HG03558 (cell line): Measurements from ENCODE around the gene TRAPPC2B.
"Not testable (repeated sequence)": the region's sequence is repeated elsewhere in the genome, so short reads cannot be mapped to it uniquely, and the experiment has no call there.

Source experiments
- ATAC-seq: cut with Tn5 transposase; IDR thresholded peaks from one replicate; pipeline ENCODE4 v1.9.1; 2021; ENCODE audit warnings: moderate number of reproducible peaks; ENCODE audit not compliant: unreplicated experiment; ENCODE audit errors: extremely low read depth

The TRAPPC2B gene

GRCh38 chr19:57366776-57367175, 3.4 kb downstream of the TRAPPC2B start:
- no peak for ATAC-seq

GRCh38 chr19:57374179-57374578, 10.8 kb downstream of the TRAPPC2B start:
- ATAC-seq: no peak

GRCh38 chr19:57374647-57375046, 11.3 kb downstream of the TRAPPC2B start:
- not testable (repeated sequence) for ATAC-seq

GRCh38 chr19:57376151-57376550, 12.8 kb downstream of the TRAPPC2B start:
- ATAC-seq: no peak

- no peak for ATAC-seq
These were observed 14.3 kb downstream of the TRAPPC2B start for GRCh38 chr19:57377498-57378146.

- no peak for ATAC-seq
These were observed 17.6 kb downstream of the TRAPPC2B start for GRCh38 chr19:57380923-57381322.

GRCh38 chr19:57382806-57383488, 19.6 kb downstream of the TRAPPC2B start:
- no peak for ATAC-seq

GRCh38 chr19:57389194-57389729, 25.9 kb downstream of the TRAPPC2B start:
- no peak for ATAC-seq

- peak; percentile 93 for ATAC-seq
These were observed 26.6 kb downstream of the TRAPPC2B start, which contains the start of gene ZNF548 for GRCh38 chr19:57389730-57390598. Gene ZNF548, plus strand, starts transcription at chr19:57389854. Its CDS starts 246 bp downstream, at chr19:57390100.

GRCh38 chr19:57395710-57396109, 32.4 kb downstream of the TRAPPC2B start:
- ATAC-seq: no peak

GRCh38 chr19:57398868-57399267, 35.5 kb downstream of the TRAPPC2B start:
- ATAC-seq: no peak

GRCh38 chr19:57403737-57404563, 40.6 kb downstream of the TRAPPC2B start:
- no peak for ATAC-seq

GRCh38 chr19:57406516-57407123, 43.3 kb downstream of the TRAPPC2B start:
- ATAC-seq: no peak

- ATAC-seq: peak; percentile 92
These were observed 47.7 kb downstream of the TRAPPC2B start, which contains the start of gene ZNF17 for GRCh38 chr19:57410877-57411671. Gene ZNF17, plus strand, starts transcription at chr19:57411161. Its CDS starts 2,455 bp downstream, at chr19:57413616.
